ENCODE measurements around the gene TTN. TPM values are rescaled to one million over a fixed set of nuclear protein-coding genes. Genes with fewer than 3 reads are reported as not detected.

The TTN gene
- total and polyA plus RNA-seq, 2 of the 8 experiments (the other 6 are each of a cell fraction or from before 2014, with no cell fraction given) = 0.30 to 9.7 TPM

- ChIA-PET POLR2A (ENCODE audit: partially characterized antibody) (no interaction called here), CTCF (ENCODE audit: partially characterized antibody) (interaction anchor here (0.8 to 1.9 kb wide), 4 partner anchors 20 to 41 kb away, joined by 3 to 4 read pairs (median 4); no protein-coding TSS in a partner anchor)
- Histone ChIP-seq H3K79me2 (ENCODE audit: control insufficient read depth in 1 of 2, insufficient read depth in 2 of 2, low read length in 2 of 2) (no peaks in the 10 kb centered on the region), H3K18ac (ENCODE audit: extremely low read depth, low read length) (no peak overlapping the region), H2BK120ac (replicated peaks; ENCODE audit: low read depth, low read length) (no peak overlapping the region), H2AK5ac (ENCODE audit: low read depth, low read length) (no peak overlapping the region), H3K36me3 (ENCODE audit: control insufficient read depth in 2 of 4, insufficient read depth in 4 of 4, low read length in 3 of 4) (no peaks in the 10 kb centered on the region; a peak in 1 of 8 replicates), H2BK15ac (ENCODE audit: low read length) (no peak overlapping the region), H3K4ac (replicated peaks; ENCODE audit: insufficient read length, low read depth, low read length) (no peak overlapping the region), H4K91ac (replicated peaks; ENCODE audit: insufficient read length, low read length) (no peak overlapping the region), H4K20me1 (replicated peaks in 1 of 2; ENCODE audit: control insufficient read depth in 1 of 2, insufficient read depth in 2 of 2, low read length in 2 of 2) (no peaks in the 10 kb centered on the region), H3K27ac (ENCODE audit: low read depth, low read length) (no peak overlapping the region), H3K79me1 (ENCODE audit: low read depth, low read length) (no peaks in the 10 kb centered on the region), H4K5ac (ENCODE audit: insufficient read length, low read depth, low read length) (no peak overlapping the region), H3K23me2 (ENCODE audit: low read depth, low read length) (no peaks in the 10 kb centered on the region), H3K9ac (replicated peaks in 1 of 4; ENCODE audit: extremely low read depth in 1 of 4, low read depth in 3 of 4, low read length in 3 of 4) (no peak overlapping the region), H2BK5ac (ENCODE audit: low read depth, low read length) (no peak overlapping the region), H3K27me3 (replicated peaks in 1 of 4; ENCODE audit: control insufficient read depth in 3 of 4, extremely low read depth in 1 of 4, insufficient read depth in 3 of 4, low read length in 3 of 4) (no peaks in the 10 kb centered on the region), H2BK20ac (ENCODE audit: low read length) (no peak overlapping the region), H2AFZ (ENCODE audit: low read length) (no peak overlapping the region), H4K8ac (ENCODE audit: extremely low read depth, insufficient read depth, low read length) (no peak overlapping the region), H3K14ac (ENCODE audit: insufficient read length) (no peak overlapping the region), H3K4me2 (ENCODE audit: insufficient read depth in 1 of 2, low read depth in 2 of 2, low read length in 2 of 2) (peak overlapping the region; percentile 30 to 34; a peak in 3 of 4 replicates), H2BK12ac (ENCODE audit: low read depth, low read length) (no peak overlapping the region), H3K4me3 (ENCODE audit: extremely low read depth in 1 of 4, insufficient read depth in 2 of 4, low read depth in 3 of 4, low read length in 4 of 4) (no peak overlapping the region), H3K23ac (ENCODE audit: insufficient read length) (no peak overlapping the region), H3K56ac (replicated peaks; ENCODE audit: insufficient read length, low read depth, low read length) (no peak overlapping the region), H3K4me1 (replicated peaks in 1 of 4; ENCODE audit: control insufficient read depth in 3 of 4, insufficient read depth in 4 of 4, low read length in 3 of 4) (peaks cover 0 to 13% (median 7%) of the 10 kb centered on the region in 4 experiments; a peak in 3 of 7 replicates), H3K9me3 (ENCODE audit: insufficient read depth in 2 of 2, low read depth in 1 of 2, low read length in 1 of 2) (peaks cover 0 to 3% of the 10 kb centered on the region in 2 experiments; a peak in 1 of 4 replicates)
- TF ChIP-seq SP4 (IDR thresholded peaks at IDR 0.05; ENCODE audit: low read length) (no peak), CEBPB (IDR thresholded peaks at IDR 0.05; ENCODE audit: low read depth, low read length) (no peak), TAF7 (optimal IDR thresholded peaks at IDR 0.05; ENCODE audit: borderline replicate concordance, low read depth, low read length) (no peak), SIX5 (IDR thresholded peaks at IDR 0.05; ENCODE audit: low read depth, low read length) (no peak), EGR1 (IDR thresholded peaks at IDR 0.05; ENCODE audit: borderline replicate concordance, low read depth, low read length) (no peak), NRF1 (IDR thresholded peaks at IDR 0.05; ENCODE audit: low read depth, low read length) (no peak), SIN3A (conservative IDR thresholded peaks at IDR 0.05 in 1 of 2, IDR thresholded peaks at IDR 0.05 in 1 of 2; ENCODE audit: low read depth in 1 of 2, low read length in 2 of 2) (no peak), EZH2 (IDR thresholded peaks at IDR 0.05; ENCODE audit: low read depth, low read length, severe bottlenecking) (no peak), JUN (IDR thresholded peaks at IDR 0.05; ENCODE audit: low read depth, low read length) (no peak)
- DNase-seq (ENCODE audit: low read depth in 1 of 2, low spot score in 2 of 2) = no peak
- FAIRE-seq = no peak
- 60% methylated on average over 2 of the region's 2 CpGs; no CpG with 5 or more reads in 1 of the 2 experiments for WGBS, 2 experiments (ENCODE audit: extremely low coverage in 1 of 2, insufficient coverage in 1 of 2, insufficient read length in 1 of 2, insufficient replicate concordance in 2 of 2, low coverage in 1 of 2, low lambda C conversion rate in 2 of 2, missing lambda C conversion rate in 1 of 2)
These were observed 38.6 kb upstream of the TTN start for GRCh38 chr2:178845566-178846457.

All from H1 (cell line).